HepG2 (cell line): Measurements from ENCODE around the gene MAJIN. TPM values are rescaled to one million over a fixed set of nuclear protein-coding genes. Genes with fewer than 3 reads are reported as not detected.
A peak's percentile ranks its signal among the peaks of the same experiment; 100 is the strongest.

Experiments used
- FOXK2 ChIP-seq: fragments of 450-650 bp; IDR thresholded peaks from 2 replicates; pipeline ENCODE4 v1.6.1; 2016
- HDAC1 ChIP-seq: sonication (generic); formaldehyde crosslinking; IDR thresholded peaks from 2 replicates; pipeline ENCODE4 v1.5.1; 2020; ENCODE audit warnings: mild to moderate bottlenecking, missing genetic modification reagents
- MAF1 ChIP-seq: sonication (generic); formaldehyde crosslinking; IDR thresholded peaks from 2 replicates; pipeline ENCODE4 v1.5.0; 2020; ENCODE audit warnings: missing genetic modification reagents, borderline replicate concordance
- MAFG ChIP-seq: sonication (generic); formaldehyde crosslinking; IDR thresholded peaks from 2 replicates; pipeline ENCODE4 v1.5.1; 2020; ENCODE audit warnings: mild to moderate bottlenecking, missing genetic modification reagents
- REXO4 ChIP-seq: sonication (generic); formaldehyde crosslinking; IDR thresholded peaks from 2 replicates; pipeline ENCODE4 v1.8.0; 2022; ENCODE audit warnings: missing genetic modification reagents, mild to moderate bottlenecking, borderline replicate concordance
- STAT5B ChIP-seq: sonication (generic); formaldehyde crosslinking; IDR thresholded peaks from 2 replicates; pipeline ENCODE4 v1.4.0; 2020; ENCODE audit warnings: missing genetic modification reagents
- ZMAT3 ChIP-seq: sonication (generic); formaldehyde crosslinking; conservative IDR thresholded peaks from 2 replicates; pipeline ENCODE4 v1.7.0; 2021; ENCODE audit warnings: missing genetic modification reagents
- ZNF564 ChIP-seq: sonication (generic); formaldehyde crosslinking; IDR thresholded peaks from 2 replicates; pipeline ENCODE4 v1.8.1; 2023; ENCODE audit warnings: mild to moderate bottlenecking, missing genetic modification reagents
- ZNF605 ChIP-seq: sonication (generic); formaldehyde crosslinking; IDR thresholded peaks from 2 replicates; pipeline ENCODE4 v1.8.0; 2022; ENCODE audit warnings: mild to moderate bottlenecking, missing genetic modification reagents
- ZNF776 ChIP-seq: sonication (generic); formaldehyde crosslinking; IDR thresholded peaks from 2 replicates; pipeline ENCODE4 v1.4.0; 2020; ENCODE audit warnings: mild to moderate bottlenecking, missing genetic modification reagents
- polyA plus RNA-seq, 8 experiments: library from polyadenylated mRNA; depleted of rRNA in 3 of 8; stranded (reverse) in 7 of 8; unstranded in 1 of 8; fragments of >200 nt; fragmentation: Illumina TruSeq in 4 of 8; extraction: Trizol in 4 of 8; gene quantifications; 2 replicates each; pipeline versions ENCODE4 v1.2.1 to v1.2.3, GENCODE V29; 2011 to 2016; ENCODE audit warnings: low read depth in 4 of 8, missing spikeins in 1 of 8, mixed read lengths in 1 of 8; ENCODE audit not compliant: insufficient read depth in 1 of 8
- total RNA-seq, 5 experiments: library from RNA; depleted of rRNA; stranded (reverse); fragments of >200 nt; fragmentation: Illumina TruSeq; extraction: Trizol; gene quantifications; 2 replicates each; pipeline ENCODE4 v1.2.3, GENCODE V29; 2016; ENCODE audit warnings: low read depth in 1 of 5
- TF ChIP-seq, protein P1 (sequence below): sonication (generic); formaldehyde crosslinking; IDR thresholded peaks from 2 replicates; pipeline ENCODE4 v1.4.0; 2020; ENCODE audit warnings: missing genetic modification reagents, borderline replicate concordance
- TF ChIP-seq, protein P2 (sequence below): IDR thresholded peaks from 2 replicates; pipeline ENCODE4 v1.6.1; 2012; ENCODE audit warnings: low read length, improper control_type of control experiment
- TF ChIP-seq, protein P3 (sequence below): sonication (generic); formaldehyde crosslinking; IDR thresholded peaks from 2 replicates; pipeline ENCODE4 v1.4.0; 2020; ENCODE audit warnings: missing genetic modification reagents
- TF ChIP-seq, protein P4 (sequence below): sonication (generic); formaldehyde crosslinking; IDR thresholded peaks from 2 replicates; pipeline ENCODE4 v1.4.0; 2020; ENCODE audit warnings: mild to moderate bottlenecking, missing genetic modification reagents
- TF ChIP-seq, protein P5 (sequence below): sonication (generic); formaldehyde crosslinking; IDR thresholded peaks from 2 replicates; pipeline ENCODE4 v1.4.0; 2020; ENCODE audit warnings: missing genetic modification reagents, borderline replicate concordance

MAJIN gene
- total and polyA plus RNA-seq, 2 of the 13 experiments (the other 11 are each of a cell fraction or from before 2014, with no cell fraction given), result not detected

DNA sequence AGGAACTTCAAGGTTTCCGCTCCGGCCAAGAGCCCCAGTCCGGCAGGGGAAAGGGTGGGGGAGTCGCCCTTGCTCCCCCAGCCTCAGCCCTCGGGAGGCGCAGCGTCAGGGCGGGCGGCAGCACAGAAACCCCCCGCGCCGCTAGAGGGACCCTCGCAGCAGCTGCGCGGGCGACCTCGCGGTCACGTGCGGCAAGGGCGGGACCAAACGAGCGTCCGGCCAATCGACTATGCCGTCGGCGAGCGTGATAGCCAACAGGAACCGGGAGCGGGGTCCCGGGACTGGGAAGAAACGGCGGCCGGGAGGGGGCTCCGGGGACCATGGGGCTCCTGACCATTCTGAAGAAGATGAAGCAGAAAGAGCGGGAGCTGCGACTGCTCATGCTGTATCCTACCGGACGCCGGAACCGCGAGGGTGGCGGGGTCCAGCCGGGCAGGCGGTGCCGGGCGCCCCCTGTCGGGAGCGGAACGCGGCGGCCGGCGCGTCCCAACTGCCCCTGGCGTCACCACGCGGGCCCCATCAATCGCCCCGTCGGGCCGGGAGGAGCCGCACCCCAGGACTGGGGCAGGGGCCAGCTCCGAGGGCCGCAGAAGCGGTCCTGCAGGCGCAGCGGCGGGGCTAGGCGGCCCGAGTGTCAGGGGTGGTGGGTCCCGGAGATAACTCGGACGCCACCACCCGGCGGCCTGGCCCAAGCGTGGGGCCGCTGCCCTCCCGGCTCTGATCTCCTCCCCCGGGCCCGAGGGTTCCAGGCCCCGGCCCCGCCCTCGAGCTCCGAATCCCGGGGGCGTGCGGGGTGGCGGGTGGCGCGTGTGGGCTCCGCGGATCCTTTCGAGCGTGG, 42.2 kb upstream of the MAJIN start, which contains the start of gene ARL2 (continued):
- no peak for TF ChIP-seq MAFG (CRISPR knock-in tag)
- TF ChIP-seq HDAC1 (CRISPR knock-in tag), result peak; percentile 81; the same call in 1 of the 2 replicates
- peak; percentile 52; the same call in 1 of the 2 replicates for TF ChIP-seq ZNF605 (CRISPR knock-in tag)
- TF ChIP-seq, protein P1, sequence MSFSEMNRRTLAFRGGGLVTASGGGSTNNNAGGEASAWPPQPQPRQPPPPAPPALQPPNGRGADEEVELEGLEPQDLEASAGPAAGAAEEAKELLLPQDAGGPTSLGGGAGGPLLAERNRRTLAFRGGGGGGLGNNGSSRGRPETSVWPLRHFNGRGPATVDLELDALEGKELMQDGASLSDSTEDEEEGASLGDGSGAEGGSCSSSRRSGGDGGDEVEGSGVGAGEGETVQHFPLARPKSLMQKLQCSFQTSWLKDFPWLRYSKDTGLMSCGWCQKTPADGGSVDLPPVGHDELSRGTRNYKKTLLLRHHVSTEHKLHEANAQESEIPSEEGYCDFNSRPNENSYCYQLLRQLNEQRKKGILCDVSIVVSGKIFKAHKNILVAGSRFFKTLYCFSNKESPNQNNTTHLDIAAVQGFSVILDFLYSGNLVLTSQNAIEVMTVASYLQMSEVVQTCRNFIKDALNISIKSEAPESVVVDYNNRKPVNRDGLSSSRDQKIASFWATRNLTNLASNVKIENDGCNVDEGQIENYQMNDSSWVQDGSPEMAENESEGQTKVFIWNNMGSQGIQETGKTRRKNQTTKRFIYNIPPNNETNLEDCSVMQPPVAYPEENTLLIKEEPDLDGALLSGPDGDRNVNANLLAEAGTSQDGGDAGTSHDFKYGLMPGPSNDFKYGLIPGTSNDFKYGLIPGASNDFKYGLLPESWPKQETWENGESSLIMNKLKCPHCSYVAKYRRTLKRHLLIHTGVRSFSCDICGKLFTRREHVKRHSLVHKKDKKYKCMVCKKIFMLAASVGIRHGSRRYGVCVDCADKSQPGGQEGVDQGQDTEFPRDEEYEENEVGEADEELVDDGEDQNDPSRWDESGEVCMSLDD, result peak; percentile 56; the same call in 1 of the 2 replicates
- TF ChIP-seq ZNF564, result peak; percentile 75; the same call in 1 of the 2 replicates
- TF ChIP-seq ZMAT3 (CRISPR knock-in tag), result peak; percentile 74; the same call in 1 of the 2 replicates
- TF ChIP-seq MAF1, result 0 out of 2 replicates have a peak, but pooled peaks have one; percentile 35
- TF ChIP-seq, protein P2, sequence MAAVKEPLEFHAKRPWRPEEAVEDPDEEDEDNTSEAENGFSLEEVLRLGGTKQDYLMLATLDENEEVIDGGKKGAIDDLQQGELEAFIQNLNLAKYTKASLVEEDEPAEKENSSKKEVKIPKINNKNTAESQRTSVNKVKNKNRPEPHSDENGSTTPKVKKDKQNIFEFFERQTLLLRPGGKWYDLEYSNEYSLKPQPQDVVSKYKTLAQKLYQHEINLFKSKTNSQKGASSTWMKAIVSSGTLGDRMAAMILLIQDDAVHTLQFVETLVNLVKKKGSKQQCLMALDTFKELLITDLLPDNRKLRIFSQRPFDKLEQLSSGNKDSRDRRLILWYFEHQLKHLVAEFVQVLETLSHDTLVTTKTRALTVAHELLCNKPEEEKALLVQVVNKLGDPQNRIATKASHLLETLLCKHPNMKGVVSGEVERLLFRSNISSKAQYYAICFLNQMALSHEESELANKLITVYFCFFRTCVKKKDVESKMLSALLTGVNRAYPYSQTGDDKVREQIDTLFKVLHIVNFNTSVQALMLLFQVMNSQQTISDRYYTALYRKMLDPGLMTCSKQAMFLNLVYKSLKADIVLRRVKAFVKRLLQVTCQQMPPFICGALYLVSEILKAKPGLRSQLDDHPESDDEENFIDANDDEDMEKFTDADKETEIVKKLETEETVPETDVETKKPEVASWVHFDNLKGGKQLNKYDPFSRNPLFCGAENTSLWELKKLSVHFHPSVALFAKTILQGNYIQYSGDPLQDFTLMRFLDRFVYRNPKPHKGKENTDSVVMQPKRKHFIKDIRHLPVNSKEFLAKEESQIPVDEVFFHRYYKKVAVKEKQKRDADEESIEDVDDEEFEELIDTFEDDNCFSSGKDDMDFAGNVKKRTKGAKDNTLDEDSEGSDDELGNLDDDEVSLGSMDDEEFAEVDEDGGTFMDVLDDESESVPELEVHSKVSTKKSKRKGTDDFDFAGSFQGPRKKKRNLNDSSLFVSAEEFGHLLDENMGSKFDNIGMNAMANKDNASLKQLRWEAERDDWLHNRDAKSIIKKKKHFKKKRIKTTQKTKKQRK, result no peak
- TF ChIP-seq, protein P3, sequence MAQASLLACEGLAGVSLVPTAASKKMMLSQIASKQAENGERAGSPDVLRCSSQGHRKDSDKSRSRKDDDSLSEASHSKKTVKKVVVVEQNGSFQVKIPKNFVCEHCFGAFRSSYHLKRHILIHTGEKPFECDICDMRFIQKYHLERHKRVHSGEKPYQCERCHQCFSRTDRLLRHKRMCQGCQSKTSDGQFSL (CRISPR knock-in tag), result peak; percentile 70; the same call in 1 of the 2 replicates
- peak; percentile 13; the same call in 1 of the 2 replicates for TF ChIP-seq ZNF776 (CRISPR knock-in tag)
- no peak for TF ChIP-seq REXO4 (CRISPR knock-in tag)
- TF ChIP-seq, protein P4, sequence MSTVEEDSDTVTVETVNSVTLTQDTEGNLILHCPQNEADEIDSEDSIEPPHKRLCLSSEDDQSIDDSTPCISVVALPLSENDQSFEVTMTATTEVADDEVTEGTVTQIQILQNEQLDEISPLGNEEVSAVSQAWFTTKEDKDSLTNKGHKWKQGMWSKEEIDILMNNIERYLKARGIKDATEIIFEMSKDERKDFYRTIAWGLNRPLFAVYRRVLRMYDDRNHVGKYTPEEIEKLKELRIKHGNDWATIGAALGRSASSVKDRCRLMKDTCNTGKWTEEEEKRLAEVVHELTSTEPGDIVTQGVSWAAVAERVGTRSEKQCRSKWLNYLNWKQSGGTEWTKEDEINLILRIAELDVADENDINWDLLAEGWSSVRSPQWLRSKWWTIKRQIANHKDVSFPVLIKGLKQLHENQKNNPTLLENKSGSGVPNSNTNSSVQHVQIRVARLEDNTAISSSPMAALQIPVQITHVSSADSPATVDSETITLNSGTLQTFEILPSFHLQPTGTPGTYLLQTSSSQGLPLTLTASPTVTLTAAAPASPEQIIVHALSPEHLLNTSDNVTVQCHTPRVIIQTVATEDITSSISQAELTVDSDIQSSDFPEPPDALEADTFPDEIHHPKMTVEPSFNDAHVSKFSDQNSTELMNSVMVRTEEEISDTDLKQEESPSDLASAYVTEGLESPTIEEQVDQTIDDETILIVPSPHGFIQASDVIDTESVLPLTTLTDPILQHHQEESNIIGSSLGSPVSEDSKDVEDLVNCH (CRISPR knock-in tag), result peak; percentile 72; the same call in 1 of the 2 replicates
- TF ChIP-seq, protein P5, sequence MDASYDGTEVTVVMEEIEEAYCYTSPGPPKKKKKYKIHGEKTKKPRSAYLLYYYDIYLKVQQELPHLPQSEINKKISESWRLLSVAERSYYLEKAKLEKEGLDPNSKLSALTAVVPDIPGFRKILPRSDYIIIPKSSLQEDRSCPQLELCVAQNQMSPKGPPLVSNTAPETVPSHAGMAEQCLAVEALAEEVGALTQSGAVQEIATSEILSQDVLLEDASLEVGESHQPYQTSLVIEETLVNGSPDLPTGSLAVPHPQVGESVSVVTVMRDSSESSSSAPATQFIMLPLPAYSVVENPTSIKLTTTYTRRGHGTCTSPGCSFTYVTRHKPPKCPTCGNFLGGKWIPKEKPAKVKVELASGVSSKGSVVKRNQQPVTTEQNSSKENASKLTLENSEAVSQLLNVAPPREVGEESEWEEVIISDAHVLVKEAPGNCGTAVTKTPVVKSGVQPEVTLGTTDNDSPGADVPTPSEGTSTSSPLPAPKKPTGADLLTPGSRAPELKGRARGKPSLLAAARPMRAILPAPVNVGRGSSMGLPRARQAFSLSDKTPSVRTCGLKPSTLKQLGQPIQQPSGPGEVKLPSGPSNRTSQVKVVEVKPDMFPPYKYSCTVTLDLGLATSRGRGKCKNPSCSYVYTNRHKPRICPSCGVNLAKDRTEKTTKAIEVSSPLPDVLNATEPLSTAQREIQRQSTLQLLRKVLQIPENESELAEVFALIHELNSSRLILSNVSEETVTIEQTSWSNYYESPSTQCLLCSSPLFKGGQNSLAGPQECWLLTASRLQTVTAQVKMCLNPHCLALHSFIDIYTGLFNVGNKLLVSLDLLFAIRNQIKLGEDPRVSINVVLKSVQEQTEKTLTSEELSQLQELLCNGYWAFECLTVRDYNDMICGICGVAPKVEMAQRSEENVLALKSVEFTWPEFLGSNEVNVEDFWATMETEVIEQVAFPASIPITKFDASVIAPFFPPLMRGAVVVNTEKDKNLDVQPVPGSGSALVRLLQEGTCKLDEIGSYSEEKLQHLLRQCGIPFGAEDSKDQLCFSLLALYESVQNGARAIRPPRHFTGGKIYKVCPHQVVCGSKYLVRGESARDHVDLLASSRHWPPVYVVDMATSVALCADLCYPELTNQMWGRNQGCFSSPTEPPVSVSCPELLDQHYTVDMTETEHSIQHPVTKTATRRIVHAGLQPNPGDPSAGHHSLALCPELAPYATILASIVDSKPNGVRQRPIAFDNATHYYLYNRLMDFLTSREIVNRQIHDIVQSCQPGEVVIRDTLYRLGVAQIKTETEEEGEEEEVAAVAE (CRISPR knock-in tag), result no peak; the same call in 1 of the 2 replicates
- TF ChIP-seq FOXK2, result no peak
- TF ChIP-seq STAT5B (CRISPR knock-in tag), result no peak
- TF ChIP-seq, all 625 proteins: peak for 255
